Measurements from ENCODE around the gene PRCD. TPM values are rescaled to one million over a fixed set of nuclear protein-coding genes. Genes with fewer than 3 reads are reported as not detected.

Gene PRCD
- total RNA-seq, 1 donor from 2014 or later: not detected

DNA sequence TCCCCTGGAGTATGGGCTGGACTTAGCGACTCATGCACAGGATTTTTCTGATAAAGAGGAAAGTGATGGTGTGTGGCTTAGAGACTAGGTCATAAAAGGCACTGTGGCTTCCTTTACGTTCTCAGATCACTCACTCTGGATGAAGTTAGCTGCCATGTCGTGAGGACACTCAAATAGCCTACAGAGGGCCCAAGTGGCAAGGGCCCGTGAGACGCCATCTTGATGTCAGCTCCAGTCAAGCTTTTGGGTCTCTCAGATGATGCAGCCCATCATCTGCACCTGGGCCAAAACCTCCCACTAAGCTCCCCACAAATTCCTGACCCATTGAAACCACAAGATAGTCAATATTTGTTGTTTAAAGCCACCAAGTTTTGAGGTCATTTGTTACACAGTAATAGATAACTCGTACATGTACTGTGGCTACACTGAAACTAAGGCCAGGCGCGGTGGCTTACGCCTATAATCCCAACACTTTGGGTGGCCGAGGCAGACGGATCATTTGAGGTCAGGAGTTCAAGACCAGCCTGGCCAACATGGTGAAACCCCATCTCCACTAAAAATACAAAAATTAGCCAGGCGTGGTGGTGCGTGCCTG is 31.1 kb downstream of the PRCD start:
- no peak overlapping the region for H3K4me3 Mint-ChIP-seq (ENCODE audit: low read depth)
- H3K27me3 Mint-ChIP-seq (ENCODE audit: low read depth): no peaks in the 10 kb centered on the region
- H3K9me3 Mint-ChIP-seq: no peaks in the 10 kb centered on the region
- H3K36me3 Mint-ChIP-seq (ENCODE audit: low read depth): peaks cover 17% of the 10 kb centered on the region
- DNase-seq (ENCODE audit: low spot score): no peak
- peaks cover 5% of the 10 kb centered on the region for H3K4me1 Mint-ChIP-seq (ENCODE audit: low read depth)
- intact Hi-C loops (cut with micrococcal nuclease): no loop called here
- H3K27ac Mint-ChIP-seq: no peak overlapping the region

DNA sequence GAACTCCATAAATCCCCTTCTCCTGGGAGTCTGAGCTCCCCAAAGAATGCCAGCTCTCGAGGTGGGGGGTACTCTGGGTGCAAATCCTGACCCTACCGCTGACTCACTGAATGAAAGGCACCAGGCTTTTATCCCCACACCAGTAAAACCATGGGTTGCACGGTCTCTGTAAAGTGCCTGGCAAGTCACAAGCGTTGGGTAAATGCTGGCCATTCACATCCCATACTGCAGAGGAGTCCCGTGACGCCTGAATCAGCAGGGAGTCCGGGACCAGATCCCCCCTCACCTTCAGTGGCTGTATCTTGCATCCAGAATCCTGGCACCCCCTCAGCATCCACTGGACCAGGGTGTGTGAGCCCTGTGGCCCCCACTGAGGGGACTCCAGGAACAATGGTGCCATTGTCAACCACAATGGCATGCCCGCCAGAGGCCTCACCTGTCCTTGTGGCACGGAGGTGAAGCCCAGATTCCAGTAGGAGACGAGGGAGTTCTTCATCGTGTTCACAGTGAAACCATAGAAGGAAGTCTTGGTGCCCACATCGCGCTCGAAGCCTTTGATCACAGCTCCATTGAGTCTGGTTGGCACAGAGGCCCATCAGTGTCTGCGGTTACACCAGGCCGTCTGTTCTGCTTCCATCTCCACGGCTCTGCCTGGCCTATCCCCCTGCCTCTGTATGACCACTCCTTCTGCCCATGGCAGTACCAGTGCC is 32.5 kb downstream of the PRCD start:
- intact Hi-C loops (cut with micrococcal nuclease): no loop called here
- Mint-ChIP-seq H3K27me3 (ENCODE audit: low read depth) (no peaks in the 10 kb centered on the region), H3K4me3 (ENCODE audit: low read depth) (no peak overlapping the region), H3K36me3 (ENCODE audit: low read depth) (peaks cover 7% of the 10 kb centered on the region), H3K9me3 (no peaks in the 10 kb centered on the region), H3K27ac (no peak overlapping the region), H3K4me1 (ENCODE audit: low read depth) (peaks cover 3% of the 10 kb centered on the region)
- DNase-seq (ENCODE audit: low spot score): no peak

DNA sequence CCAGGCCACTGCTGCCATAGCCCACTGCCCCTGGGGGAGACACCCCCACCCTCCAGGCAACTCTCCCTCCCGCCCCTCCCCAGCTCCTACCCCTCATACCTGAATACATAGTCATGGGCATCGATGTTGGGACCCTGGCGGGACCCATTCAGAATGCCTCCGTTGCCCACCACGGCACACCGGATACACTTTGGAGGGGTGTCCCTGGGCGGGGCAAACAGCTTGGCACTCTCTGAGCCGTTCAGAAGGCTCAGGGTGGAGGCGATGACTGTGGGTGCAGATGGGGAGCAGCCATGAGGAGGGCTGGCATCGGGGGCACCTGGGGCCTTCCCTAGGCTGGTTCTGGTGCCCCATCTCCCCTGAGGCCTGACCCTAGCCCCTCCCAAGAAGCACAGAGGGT is 33.3 kb downstream of the PRCD start:
- Mint-ChIP-seq H3K27ac (no peak overlapping the region), H3K4me1 (ENCODE audit: low read depth) (peaks cover 3% of the 10 kb centered on the region), H3K4me3 (ENCODE audit: low read depth) (no peak overlapping the region), H3K9me3 (no peaks in the 10 kb centered on the region), H3K36me3 (ENCODE audit: low read depth) (no peaks in the 10 kb centered on the region), H3K27me3 (ENCODE audit: low read depth) (no peaks in the 10 kb centered on the region)
- intact Hi-C loops (cut with micrococcal nuclease): no loop called here
- DNase-seq (ENCODE audit: low spot score): no peak

DNA sequence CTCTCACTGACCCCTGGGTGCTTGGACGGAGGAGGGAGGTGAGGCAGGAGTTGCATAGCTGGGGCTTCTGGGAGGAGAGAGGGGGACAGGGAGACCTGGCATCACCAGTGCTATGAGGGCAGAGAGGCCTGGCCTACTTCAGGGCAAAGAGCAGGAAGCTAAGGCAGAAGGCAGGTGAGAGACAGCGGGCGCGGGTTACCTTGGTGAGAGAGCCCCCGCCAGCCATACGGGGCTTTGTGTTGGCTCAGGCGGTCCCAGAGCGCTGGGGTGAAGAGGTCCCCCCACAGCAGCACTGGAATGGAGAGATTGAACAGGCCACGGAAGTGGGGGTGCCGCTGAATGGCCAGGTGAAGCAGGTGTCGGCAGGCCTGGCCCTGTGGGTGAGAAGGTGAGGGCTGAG is 34.3 kb downstream of the PRCD start:
- intact Hi-C loops (cut with micrococcal nuclease): no loop called here
- Mint-ChIP-seq H3K9me3 (no peaks in the 10 kb centered on the region), H3K4me1 (ENCODE audit: low read depth) (no peaks in the 10 kb centered on the region), H3K36me3 (ENCODE audit: low read depth) (no peaks in the 10 kb centered on the region), H3K4me3 (ENCODE audit: low read depth) (no peak overlapping the region), H3K27ac (no peak overlapping the region), H3K27me3 (ENCODE audit: low read depth) (no peaks in the 10 kb centered on the region)
- DNase-seq (ENCODE audit: low spot score): no peak

DNA sequence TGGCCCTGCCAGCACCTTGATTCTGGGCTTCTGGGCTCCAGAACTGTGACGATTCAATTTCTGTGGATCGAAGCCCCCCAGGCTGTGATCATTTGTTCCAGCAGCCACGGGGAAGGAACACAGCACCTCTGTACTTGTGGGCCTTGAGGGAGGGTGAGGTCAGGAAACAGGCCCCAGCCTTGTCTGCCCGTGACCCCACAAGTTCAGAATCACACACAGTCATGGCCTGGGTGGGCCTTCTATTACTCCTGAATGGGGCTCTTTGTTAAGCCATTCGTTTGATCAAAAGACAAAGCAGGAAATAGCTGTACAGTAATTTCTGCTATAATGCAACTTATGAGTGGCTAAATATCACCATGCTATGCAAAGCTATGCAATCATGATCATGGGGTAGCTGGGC is 35.7 kb downstream of the PRCD start:
- no peak for DNase-seq (ENCODE audit: low spot score)

DNA sequence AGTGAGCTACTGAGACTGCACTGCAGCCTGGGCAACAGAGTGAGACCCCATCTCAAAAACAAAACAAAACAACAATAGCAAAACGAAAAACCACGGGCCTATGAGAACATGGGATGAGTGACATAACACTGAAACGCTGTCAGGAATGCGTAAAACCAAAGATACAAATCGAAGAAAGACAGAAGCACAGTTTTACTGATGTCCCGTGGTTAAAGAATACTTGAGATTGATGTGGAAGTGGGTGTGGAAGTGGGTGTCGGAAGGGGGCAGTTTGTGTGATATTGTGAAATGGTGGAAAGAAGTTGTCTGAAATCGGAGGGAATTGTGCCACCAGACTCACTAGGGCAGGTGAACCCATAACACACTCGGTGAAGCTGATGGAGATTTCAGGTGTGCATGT is 36.3 kb downstream of the PRCD start:
- Mint-ChIP-seq H3K36me3 (ENCODE audit: low read depth) (no peaks in the 10 kb centered on the region), H3K9me3 (no peaks in the 10 kb centered on the region), H3K27ac (no peak overlapping the region), H3K4me3 (ENCODE audit: low read depth) (no peak overlapping the region), H3K4me1 (ENCODE audit: low read depth) (peaks cover 2% of the 10 kb centered on the region), H3K27me3 (ENCODE audit: low read depth) (no peaks in the 10 kb centered on the region)
- DNase-seq (ENCODE audit: low spot score): no peak
- intact Hi-C loops (cut with micrococcal nuclease): no loop called here

More for the DNA sequence above, 35.7 kb downstream of the PRCD start:
- Mint-ChIP-seq H3K27ac (no peak overlapping the region), H3K9me3 (no peaks in the 10 kb centered on the region), H3K36me3 (ENCODE audit: low read depth) (no peaks in the 10 kb centered on the region), H3K4me3 (ENCODE audit: low read depth) (no peak overlapping the region), H3K4me1 (ENCODE audit: low read depth) (peaks cover 2% of the 10 kb centered on the region), H3K27me3 (ENCODE audit: low read depth) (no peaks in the 10 kb centered on the region)
- intact Hi-C loops (cut with micrococcal nuclease): no loop called here

DNA sequence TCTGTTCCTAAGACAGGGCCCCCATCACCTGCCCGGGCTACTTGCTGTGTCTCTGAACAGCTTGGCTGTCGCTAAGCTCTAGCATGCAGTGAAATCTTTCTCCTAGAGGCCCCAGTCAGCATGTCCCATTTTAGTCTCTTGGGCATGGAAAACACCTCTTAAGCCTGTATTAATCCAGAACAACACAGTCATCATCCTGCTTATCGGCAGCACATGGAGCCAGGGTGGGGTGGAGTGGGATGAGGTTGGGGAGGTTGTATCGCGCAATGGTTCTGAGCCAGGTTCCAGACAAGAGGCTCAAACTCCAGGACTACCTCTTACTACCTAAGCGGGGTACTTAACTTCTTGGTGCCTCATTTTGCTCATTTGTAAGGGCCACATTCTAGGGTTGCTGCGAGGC is 38.0 kb downstream of the PRCD start:
- no peak for DNase-seq (ENCODE audit: low spot score)
- intact Hi-C loops (cut with micrococcal nuclease): no loop called here
- no peaks in the 10 kb centered on the region for H3K9me3 Mint-ChIP-seq
- peaks cover 2% of the 10 kb centered on the region for H3K4me1 Mint-ChIP-seq (ENCODE audit: low read depth)
- no peak overlapping the region for H3K27ac Mint-ChIP-seq
- H3K36me3 Mint-ChIP-seq (ENCODE audit: low read depth): no peaks in the 10 kb centered on the region
- peaks cover 6% of the 10 kb centered on the region for H3K27me3 Mint-ChIP-seq (ENCODE audit: low read depth)
- no peak overlapping the region for H3K4me3 Mint-ChIP-seq (ENCODE audit: low read depth)

DNA sequence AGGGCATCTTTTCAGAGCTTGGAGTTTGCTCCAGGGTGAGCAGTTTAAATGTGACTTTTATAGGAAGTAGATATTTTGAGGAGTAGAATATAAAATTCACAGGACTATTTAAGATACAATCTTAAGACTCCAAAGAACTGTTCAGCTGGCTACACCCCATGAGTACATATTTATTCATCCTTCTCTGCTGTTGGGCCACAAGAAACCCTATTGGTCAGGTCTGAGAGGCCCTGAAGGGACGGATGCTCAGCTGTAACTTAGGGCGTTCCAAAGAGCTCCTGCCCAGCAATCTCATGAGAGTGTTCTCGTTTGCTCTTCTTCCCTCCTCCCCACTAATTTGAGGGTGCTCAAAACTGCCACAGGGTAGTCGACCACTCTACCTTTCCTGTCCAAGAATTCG is 38.5 kb downstream of the PRCD start:
- Mint-ChIP-seq H3K27ac (no peak overlapping the region), H3K9me3 (no peaks in the 10 kb centered on the region), H3K4me3 (ENCODE audit: low read depth) (no peak overlapping the region), H3K36me3 (ENCODE audit: low read depth) (no peaks in the 10 kb centered on the region), H3K27me3 (ENCODE audit: low read depth) (peaks cover 11% of the 10 kb centered on the region), H3K4me1 (ENCODE audit: low read depth) (peaks cover 2% of the 10 kb centered on the region)
- DNase-seq (ENCODE audit: low spot score): no peak
- intact Hi-C loops (cut with micrococcal nuclease): no loop called here

DNA sequence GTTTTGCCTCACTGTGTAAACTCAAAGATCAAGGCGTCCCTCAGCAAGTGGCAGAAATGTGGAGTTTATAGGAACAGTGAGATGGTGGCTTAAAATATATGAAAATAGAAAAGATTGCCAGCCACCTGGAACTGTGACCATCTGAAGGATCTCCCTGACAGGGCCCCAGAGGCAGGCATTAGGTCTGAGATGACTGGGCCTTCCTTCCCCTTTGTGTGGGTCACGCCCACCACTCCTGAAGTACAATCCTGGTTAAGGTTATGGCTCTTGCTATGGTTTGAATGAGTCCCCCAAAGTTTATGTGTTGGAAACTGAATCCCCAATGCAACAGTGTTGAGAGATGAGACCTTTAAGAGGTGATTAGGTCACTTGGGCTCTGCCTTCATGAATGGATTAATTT is 39.4 kb downstream of the PRCD start:
- H3K27me3 Mint-ChIP-seq (ENCODE audit: low read depth): peaks cover 20% of the 10 kb centered on the region
- no peaks in the 10 kb centered on the region for H3K36me3 Mint-ChIP-seq (ENCODE audit: low read depth)
- H3K4me1 Mint-ChIP-seq (ENCODE audit: low read depth): peaks cover 2% of the 10 kb centered on the region
- no peak for DNase-seq (ENCODE audit: low spot score)
- H3K4me3 Mint-ChIP-seq (ENCODE audit: low read depth): no peak overlapping the region
- H3K27ac Mint-ChIP-seq: no peak overlapping the region
- intact Hi-C loops (cut with micrococcal nuclease): no loop called here
- H3K9me3 Mint-ChIP-seq: no peaks in the 10 kb centered on the region

DNA sequence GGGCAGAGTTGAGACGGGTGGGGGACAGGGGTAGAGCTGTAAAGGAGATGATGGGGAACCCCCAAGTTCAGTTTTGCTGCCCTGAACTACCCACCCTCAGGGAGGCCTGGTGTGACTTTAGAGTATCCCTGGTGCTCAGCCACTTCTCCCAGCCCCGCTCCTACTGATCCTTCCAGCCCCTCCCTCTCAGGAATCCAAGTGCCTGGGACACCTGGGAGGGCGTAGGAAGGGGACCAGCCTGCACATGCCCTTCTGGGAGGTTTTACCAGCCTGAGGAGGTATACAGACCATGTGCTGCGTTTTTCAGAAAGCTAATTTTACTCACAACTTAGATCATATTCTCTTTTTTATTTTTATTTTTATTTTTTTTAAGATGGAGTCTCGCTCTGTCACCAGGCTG is 41.7 kb downstream of the PRCD start:
- Mint-ChIP-seq H3K27me3 (ENCODE audit: low read depth) (peaks cover 34% of the 10 kb centered on the region), H3K4me1 (ENCODE audit: low read depth) (peaks cover 2% of the 10 kb centered on the region), H3K9me3 (no peaks in the 10 kb centered on the region), H3K4me3 (ENCODE audit: low read depth) (no peak overlapping the region), H3K36me3 (ENCODE audit: low read depth) (no peaks in the 10 kb centered on the region), H3K27ac (no peak overlapping the region)
- intact Hi-C loops (cut with micrococcal nuclease): no loop called here
- no peak for DNase-seq (ENCODE audit: low spot score)

DNA sequence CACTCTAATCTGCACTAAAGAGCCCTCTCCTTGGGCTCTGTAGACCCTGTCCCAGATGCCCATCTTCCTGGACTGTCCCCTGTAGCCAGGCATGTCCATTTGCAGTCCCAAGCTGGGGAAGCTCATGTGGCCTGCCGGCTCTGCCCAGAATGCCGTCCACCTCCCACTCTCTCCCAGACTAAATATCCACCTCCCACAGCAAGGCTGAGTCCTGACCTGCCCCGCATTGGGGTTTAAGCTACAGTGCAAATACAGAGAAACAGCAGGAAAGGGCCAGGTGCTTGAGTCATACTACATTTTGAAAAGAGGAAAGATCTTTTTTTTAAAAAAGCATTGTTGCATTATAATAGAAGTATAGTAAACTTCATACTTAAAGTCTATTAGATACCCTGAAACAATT is 42.8 kb downstream of the PRCD start:
- no peak overlapping the region for H3K27ac Mint-ChIP-seq
- H3K36me3 Mint-ChIP-seq (ENCODE audit: low read depth): no peaks in the 10 kb centered on the region
- no peak for DNase-seq (ENCODE audit: low spot score)
- intact Hi-C loops (cut with micrococcal nuclease): no loop called here
- no peaks in the 10 kb centered on the region for H3K9me3 Mint-ChIP-seq
- peaks cover 44% of the 10 kb centered on the region for H3K27me3 Mint-ChIP-seq (ENCODE audit: low read depth)
- H3K4me3 Mint-ChIP-seq (ENCODE audit: low read depth): no peak overlapping the region
- peaks cover 2% of the 10 kb centered on the region for H3K4me1 Mint-ChIP-seq (ENCODE audit: low read depth)

DNA sequence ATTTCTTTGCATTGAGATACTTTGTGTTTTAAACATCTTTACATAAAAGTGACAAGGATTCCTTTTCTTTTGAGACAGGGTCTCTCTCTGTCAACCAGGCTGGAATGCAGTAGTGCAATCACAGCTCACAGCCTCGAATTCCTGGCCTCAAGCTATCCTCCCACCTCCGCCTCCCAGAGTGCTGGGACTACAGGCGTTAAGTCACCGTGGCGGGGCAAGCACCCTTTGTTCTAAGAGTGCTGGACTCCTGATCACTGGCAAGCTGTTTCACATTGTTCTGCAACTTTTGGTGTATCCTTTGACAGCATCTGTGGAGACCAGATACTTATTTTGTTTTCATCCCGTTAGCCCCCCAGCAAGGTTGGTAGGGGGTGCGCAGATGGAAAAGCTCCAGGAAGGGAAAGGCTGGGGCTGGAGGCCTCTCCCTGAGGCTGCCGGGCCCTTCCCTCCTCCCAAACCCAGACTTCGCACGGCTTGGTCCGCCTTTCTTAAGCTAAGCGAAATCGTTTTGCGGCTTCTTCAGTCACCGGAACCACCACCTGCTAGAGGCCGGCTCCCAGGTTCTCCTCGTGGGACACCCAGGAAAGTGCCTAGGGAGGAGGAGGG is 44.7 kb downstream of the PRCD start:
- Mint-ChIP-seq H3K27me3 (ENCODE audit: low read depth) (peaks cover 59% of the 10 kb centered on the region), H3K9me3 (no peaks in the 10 kb centered on the region), H3K36me3 (ENCODE audit: low read depth) (no peaks in the 10 kb centered on the region), H3K4me1 (ENCODE audit: low read depth) (peaks cover 2% of the 10 kb centered on the region), H3K27ac (no peak overlapping the region), H3K4me3 (ENCODE audit: low read depth) (peak overlapping the region; percentile 51)
- no peak for DNase-seq (ENCODE audit: low spot score)
- intact Hi-C loops (cut with micrococcal nuclease): no loop called here

DNA sequence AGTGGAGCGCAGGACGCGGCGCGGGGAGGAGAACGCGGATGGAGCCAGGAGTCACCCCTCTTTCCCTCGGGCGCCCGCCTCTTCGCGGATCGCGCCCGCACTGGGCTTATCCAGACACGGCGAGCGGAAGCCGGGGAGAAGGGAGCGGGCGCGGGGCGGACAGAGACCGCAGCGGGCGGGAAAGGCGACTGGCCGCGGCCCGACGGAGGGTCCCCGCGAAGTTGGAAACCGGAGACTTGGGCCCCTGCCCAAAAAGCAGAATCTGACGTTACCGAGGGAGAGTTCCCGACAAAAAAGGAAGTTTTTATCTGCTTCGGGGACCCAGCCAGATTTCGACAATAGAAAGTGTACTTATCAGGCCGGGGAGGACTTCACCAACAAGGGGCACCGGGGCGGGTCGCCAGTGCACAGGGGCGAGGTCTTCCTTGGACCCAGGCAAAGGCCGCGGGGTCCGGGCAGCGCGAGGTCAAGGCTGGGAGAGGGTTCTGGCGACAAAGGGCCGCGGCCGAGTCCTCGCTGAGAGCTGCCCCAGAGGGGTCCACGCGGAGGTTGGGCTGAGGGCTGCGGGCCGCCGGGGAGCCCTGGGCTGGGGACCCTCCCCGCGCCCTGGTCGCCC is 45.3 kb downstream of the PRCD start:
- no peaks in the 10 kb centered on the region for H3K36me3 Mint-ChIP-seq (ENCODE audit: low read depth)
- no peaks in the 10 kb centered on the region for H3K4me1 Mint-ChIP-seq (ENCODE audit: low read depth)
- peak overlapping the region; percentile 51 for H3K4me3 Mint-ChIP-seq (ENCODE audit: low read depth)
- H3K27me3 Mint-ChIP-seq (ENCODE audit: low read depth): peaks cover 61% of the 10 kb centered on the region
- H3K9me3 Mint-ChIP-seq: no peaks in the 10 kb centered on the region
- no peak for DNase-seq (ENCODE audit: low spot score)
- intact Hi-C loops (cut with micrococcal nuclease): no loop called here
- no peak overlapping the region for H3K27ac Mint-ChIP-seq
